ENCODE data around the gene THPO. TPM values are rescaled to one million over a fixed set of nuclear protein-coding genes. Genes with fewer than 3 reads are reported as not detected.

The THPO gene
- total RNA-seq, 4 donors from 2014 or later: 0.13 TPM; not detected in 3

GRCh38 chr3:184360929-184361531 is 17.0 kb downstream of the THPO start:
- no peak for DNase-seq
- no peaks in the 10 kb centered on the region for H3K9me3 ChIP-seq
- no peaks in the 10 kb centered on the region for H3K36me3 ChIP-seq
- no peaks in the 10 kb centered on the region for H3K27me3 ChIP-seq
- intact Hi-C loops (cut with DNase I): no loop called here
- peak overlapping the region; percentile 43 to 100 (median 98) for H3K27ac ChIP-seq
- H3K4me1 ChIP-seq: peaks cover 21 to 26% of the 10 kb centered on the region in 2 donors
- peak overlapping the region; percentile 43 to 85 (median 56) for H3K4me3 ChIP-seq (replicated peaks in 1 of 3)
- TF ChIP-seq POLR2A (IDR thresholded peaks at IDR 0.05): no peak
- TF ChIP-seq CTCF (IDR thresholded peaks at IDR 0.05): no peak
- 12 to 19% methylated on average over 10 to 17 of the region's 24 CpGs for WGBS, 2 donors

GRCh38 chr3:184360070-184360928 is 17.7 kb downstream of the THPO start:
- WGBS, 2 donors: 72 to 77% methylated on average over 12 of the region's 12 CpGs
- H3K4me3 ChIP-seq (replicated peaks in 1 of 3): peak overlapping the region in 1 of 3 donors; percentile 85
- no peaks in the 10 kb centered on the region for H3K9me3 ChIP-seq
- peaks cover 21 to 26% of the 10 kb centered on the region in 2 donors for H3K4me1 ChIP-seq
- intact Hi-C loops (cut with DNase I): no loop called here
- no peak for TF ChIP-seq POLR2A (IDR thresholded peaks at IDR 0.05)
- no peak for TF ChIP-seq CTCF (IDR thresholded peaks at IDR 0.05)
- no peak for DNase-seq
- H3K27ac ChIP-seq: no peak overlapping the region
- H3K36me3 ChIP-seq: no peaks in the 10 kb centered on the region
- H3K27me3 ChIP-seq: no peaks in the 10 kb centered on the region

GRCh38 chr3:184359610-184360009 is 18.4 kb downstream of the THPO start:
- no peak for TF ChIP-seq POLR2A (IDR thresholded peaks at IDR 0.05)
- no peak for TF ChIP-seq CTCF (IDR thresholded peaks at IDR 0.05)
- peaks cover 20 to 23% of the 10 kb centered on the region in 2 donors for H3K4me1 ChIP-seq
- no peaks in the 10 kb centered on the region for H3K9me3 ChIP-seq
- 72 to 79% methylated on average over 9 of the region's 9 CpGs for WGBS, 2 donors
- no peak for DNase-seq
- H3K27ac ChIP-seq: no peak overlapping the region
- H3K27me3 ChIP-seq: no peaks in the 10 kb centered on the region
- intact Hi-C loops (cut with DNase I): no loop called here
- H3K4me3 ChIP-seq (replicated peaks in 1 of 3): no peak overlapping the region
- no peaks in the 10 kb centered on the region for H3K36me3 ChIP-seq

GRCh38 chr3:184358921-184359350 is 19.1 kb downstream of the THPO start:
- TF ChIP-seq CTCF (IDR thresholded peaks at IDR 0.05): no peak
- no peak for TF ChIP-seq POLR2A (IDR thresholded peaks at IDR 0.05)
- H3K4me1 ChIP-seq: peaks cover 13 to 17% of the 10 kb centered on the region in 2 donors
- 56 to 78% methylated on average over 6 to 13 of the region's 14 CpGs for WGBS, 2 donors

More at GRCh38 chr3:184358921-184359350, 19.1 kb downstream of the THPO start:
- no peak overlapping the region for H3K27ac ChIP-seq
- no peaks in the 10 kb centered on the region for H3K9me3 ChIP-seq
- H3K27me3 ChIP-seq: no peaks in the 10 kb centered on the region
- intact Hi-C loops (cut with DNase I): no loop called here
- no peak overlapping the region for H3K4me3 ChIP-seq (replicated peaks in 1 of 3)
- no peaks in the 10 kb centered on the region for H3K36me3 ChIP-seq
- no peak for DNase-seq

Data from thyroid gland (tissue), 4 donors.